Measurements from ENCODE around the gene SEPTIN5.
"Not testable (repeated sequence)": the region's sequence is repeated elsewhere in the genome, so short reads cannot be mapped to it uniquely, and the experiment has no call there.

Gene SEPTIN5

DNA sequence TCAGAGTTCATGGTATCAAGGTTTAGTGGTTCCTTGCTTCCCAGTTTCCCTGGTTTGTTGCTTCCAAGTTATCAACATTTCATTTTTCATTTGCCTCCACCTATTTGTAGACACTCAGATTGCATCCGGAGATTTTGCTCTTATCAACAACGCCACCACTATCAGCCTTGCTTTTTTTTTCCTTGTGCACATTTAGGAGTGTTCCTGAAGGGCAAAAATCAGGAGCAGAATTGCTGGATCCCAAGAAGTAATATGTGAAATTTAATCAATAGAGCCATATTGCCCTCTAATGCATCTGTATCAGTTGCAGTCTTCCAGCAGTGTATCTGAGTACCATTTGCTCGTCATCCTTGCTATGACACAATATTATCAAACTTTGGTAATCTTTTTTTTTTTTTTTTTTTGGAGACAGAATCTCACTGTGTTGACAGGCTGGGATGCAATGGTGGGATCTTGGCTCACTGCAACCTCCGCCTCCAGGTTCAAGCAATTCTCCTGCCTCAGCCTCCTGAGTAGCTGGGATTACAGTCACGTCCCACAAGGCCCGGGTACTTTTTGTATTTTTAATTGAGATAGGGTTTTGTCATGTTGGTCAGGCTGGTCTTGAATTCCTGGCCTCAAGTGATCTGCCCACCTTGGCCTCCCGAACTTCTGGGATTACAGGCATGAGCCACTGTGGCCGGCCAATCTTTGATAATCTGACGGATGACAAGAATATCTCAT, 42.1 kb upstream of the SEPTIN5 start:
- Histone ChIP-seq H3K4me3 (ENCODE audit: insufficient read depth, low read depth, low read length, poor library complexity, severe bottlenecking) (no peak overlapping the region), H3K27me3 (replicated peaks; ENCODE audit: control insufficient read depth, insufficient read depth, low read length, poor library complexity, severe bottlenecking) (no peaks in the 10 kb centered on the region), H3K27ac (ENCODE audit: insufficient read depth, low read length, poor library complexity, severe bottlenecking) (no peak overlapping the region), H3K9me3 (ENCODE audit: control insufficient read depth, low read length) (no peaks in the 10 kb centered on the region), H3K36me3 (ENCODE audit: control insufficient read depth, insufficient read depth, low read length) (no peaks in the 10 kb centered on the region), H3K4me1 (ENCODE audit: control insufficient read depth, insufficient read depth, low read length, poor library complexity, severe bottlenecking) (no peaks in the 10 kb centered on the region)
- no peak for DNase-seq

DNA sequence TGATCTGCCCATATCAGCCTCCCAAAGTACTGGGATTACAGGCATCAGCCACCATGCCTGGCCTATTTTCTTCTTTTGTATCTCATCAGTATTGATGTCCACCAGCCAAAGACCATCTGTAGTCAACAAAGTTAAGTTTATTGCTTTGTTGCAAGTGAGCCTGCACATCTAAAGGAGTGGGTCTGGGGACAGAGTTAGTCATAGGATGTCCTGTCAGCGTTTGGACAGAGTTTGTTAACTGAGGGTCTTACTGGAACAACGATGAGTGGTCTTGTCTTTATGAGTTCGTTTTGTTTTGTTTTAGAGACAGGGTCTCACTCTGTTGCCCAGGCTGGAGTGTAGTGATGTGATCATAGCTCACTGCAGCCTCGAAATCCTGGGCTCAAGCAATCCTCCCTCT, 40.6 kb upstream of the SEPTIN5 start:
- Histone ChIP-seq H3K27ac (ENCODE audit: insufficient read depth, low read length, poor library complexity, severe bottlenecking) (no peak overlapping the region), H3K4me3 (ENCODE audit: insufficient read depth, low read depth, low read length, poor library complexity, severe bottlenecking) (no peak overlapping the region), H3K36me3 (ENCODE audit: control insufficient read depth, insufficient read depth, low read length) (no peaks in the 10 kb centered on the region), H3K4me1 (ENCODE audit: control insufficient read depth, insufficient read depth, low read length, poor library complexity, severe bottlenecking) (no peaks in the 10 kb centered on the region), H3K27me3 (replicated peaks; ENCODE audit: control insufficient read depth, insufficient read depth, low read length, poor library complexity, severe bottlenecking) (no peaks in the 10 kb centered on the region), H3K9me3 (ENCODE audit: control insufficient read depth, low read length) (no peaks in the 10 kb centered on the region)
- DNase-seq = no peak

DNA sequence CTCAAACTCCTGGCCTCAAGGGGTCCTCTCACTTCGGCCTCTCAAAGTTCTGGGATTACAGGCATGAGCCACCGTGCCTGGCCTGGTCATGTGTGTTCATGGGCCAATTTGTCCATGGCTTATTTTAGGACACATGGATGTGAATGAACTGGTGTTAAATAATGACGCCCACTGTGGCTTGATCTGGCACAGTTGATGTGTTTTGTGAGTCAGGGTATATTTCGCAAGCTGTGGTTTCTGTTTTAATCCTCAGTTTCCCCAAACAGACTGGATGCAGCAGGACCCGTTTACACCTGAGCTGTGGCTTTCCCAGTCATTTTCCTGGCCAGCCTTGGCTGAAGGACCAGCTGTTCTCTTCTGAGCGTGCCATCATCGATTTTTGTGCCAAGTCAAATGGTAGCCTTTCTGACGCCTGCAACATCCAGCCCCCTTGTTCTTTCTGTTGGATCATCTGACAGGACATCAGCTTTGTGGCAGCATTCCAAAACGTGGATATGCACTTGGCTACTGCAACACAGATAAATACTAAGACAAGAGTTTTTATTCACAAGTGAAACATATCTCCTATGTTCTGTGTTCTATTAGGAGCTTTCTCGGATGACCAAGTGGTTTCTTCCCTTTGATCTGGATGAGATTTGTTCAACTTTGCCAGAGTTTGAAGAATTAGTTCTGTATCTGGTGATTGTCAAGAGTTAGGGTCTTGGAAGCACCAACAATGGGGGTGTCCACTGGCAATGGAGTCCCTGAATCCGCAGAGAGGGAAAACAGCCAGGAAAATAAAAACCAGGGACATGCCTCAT, 40.0 kb upstream of the SEPTIN5 start:
- no peak overlapping the region for H3K27ac ChIP-seq (ENCODE audit: insufficient read depth, low read length, poor library complexity, severe bottlenecking)
- no peaks in the 10 kb centered on the region for H3K36me3 ChIP-seq (ENCODE audit: control insufficient read depth, insufficient read depth, low read length)
- H3K4me3 ChIP-seq (ENCODE audit: insufficient read depth, low read depth, low read length, poor library complexity, severe bottlenecking) = no peak overlapping the region
- no peak for DNase-seq
- no peaks in the 10 kb centered on the region for H3K9me3 ChIP-seq (ENCODE audit: control insufficient read depth, low read length)
- H3K27me3 ChIP-seq (replicated peaks; ENCODE audit: control insufficient read depth, insufficient read depth, low read length, poor library complexity, severe bottlenecking) = peaks cover 3% of the 10 kb centered on the region
- H3K4me1 ChIP-seq (ENCODE audit: control insufficient read depth, insufficient read depth, low read length, poor library complexity, severe bottlenecking) = no peaks in the 10 kb centered on the region

DNA sequence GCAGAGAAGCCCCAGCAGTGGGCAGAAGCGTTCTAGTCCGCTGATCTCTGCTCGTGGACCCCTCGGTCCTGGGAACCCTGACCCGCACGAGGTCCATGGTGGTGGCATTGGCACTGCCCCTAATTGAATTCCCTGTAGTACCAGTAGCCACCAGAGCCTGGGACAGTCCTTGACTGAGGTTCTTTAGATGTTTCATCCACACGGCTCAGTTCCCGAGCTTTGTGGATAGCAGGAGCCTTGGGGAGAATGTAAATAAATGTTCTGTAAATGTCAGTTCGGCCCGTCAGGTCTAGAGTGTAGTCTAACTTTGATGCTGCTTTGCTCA, 39.4 kb upstream of the SEPTIN5 start:
- Histone ChIP-seq H3K27ac (ENCODE audit: insufficient read depth, low read length, poor library complexity, severe bottlenecking) (no peak overlapping the region), H3K27me3 (replicated peaks; ENCODE audit: control insufficient read depth, insufficient read depth, low read length, poor library complexity, severe bottlenecking) (peaks cover 8% of the 10 kb centered on the region), H3K9me3 (ENCODE audit: control insufficient read depth, low read length) (no peaks in the 10 kb centered on the region), H3K4me3 (ENCODE audit: insufficient read depth, low read depth, low read length, poor library complexity, severe bottlenecking) (no peak overlapping the region), H3K4me1 (ENCODE audit: control insufficient read depth, insufficient read depth, low read length, poor library complexity, severe bottlenecking) (no peaks in the 10 kb centered on the region), H3K36me3 (ENCODE audit: control insufficient read depth, insufficient read depth, low read length) (no peaks in the 10 kb centered on the region)
- DNase-seq = no peak

DNA sequence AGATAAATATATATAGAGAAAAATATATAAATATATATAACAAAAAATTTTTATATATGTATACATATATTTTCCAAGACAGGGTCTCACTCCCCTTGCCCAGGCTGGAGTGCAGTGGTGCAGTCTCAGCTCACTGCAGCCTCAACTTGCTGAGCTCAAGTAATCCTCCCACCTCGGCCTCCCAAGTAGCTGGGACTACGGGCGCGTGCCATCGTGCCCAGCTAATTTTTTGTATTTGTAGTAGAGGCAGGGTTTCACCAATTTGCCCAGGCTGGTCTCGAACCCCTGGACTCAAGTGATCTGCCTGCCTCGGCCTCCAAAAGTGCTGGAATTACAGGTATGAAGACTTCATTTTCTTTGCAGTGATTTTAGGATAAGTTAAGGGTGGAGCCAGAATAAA, 38.9 kb upstream of the SEPTIN5 start:
- Histone ChIP-seq H3K4me1 (ENCODE audit: control insufficient read depth, insufficient read depth, low read length, poor library complexity, severe bottlenecking) (no peaks in the 10 kb centered on the region), H3K27me3 (replicated peaks; ENCODE audit: control insufficient read depth, insufficient read depth, low read length, poor library complexity, severe bottlenecking) (peaks cover 13% of the 10 kb centered on the region), H3K9me3 (ENCODE audit: control insufficient read depth, low read length) (no peaks in the 10 kb centered on the region), H3K27ac (ENCODE audit: insufficient read depth, low read length, poor library complexity, severe bottlenecking) (no peak overlapping the region), H3K4me3 (ENCODE audit: insufficient read depth, low read depth, low read length, poor library complexity, severe bottlenecking) (no peak overlapping the region), H3K36me3 (ENCODE audit: control insufficient read depth, insufficient read depth, low read length) (no peaks in the 10 kb centered on the region)
- no peak for DNase-seq

DNA sequence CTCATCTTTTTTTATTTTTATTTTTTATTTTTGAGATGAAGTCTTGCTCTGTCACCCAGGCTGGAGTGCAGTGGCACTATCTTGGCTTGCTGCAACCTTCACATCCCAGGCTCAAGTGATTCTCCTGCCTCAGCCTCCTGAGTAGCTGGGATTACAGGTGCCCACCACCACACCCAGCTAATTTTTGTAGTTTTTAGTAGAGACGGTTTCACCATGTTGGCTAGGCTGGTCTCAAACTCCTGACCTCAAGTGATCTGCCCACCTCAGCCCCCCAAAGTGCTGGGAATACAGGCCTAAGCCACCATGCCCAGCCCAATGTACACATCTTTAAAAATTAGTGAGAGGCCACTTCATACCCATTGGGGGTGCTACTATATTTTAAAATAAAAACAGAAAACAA, 37.9 kb upstream of the SEPTIN5 start:
- DNase-seq; H3K36me3 ChIP-seq (ENCODE audit: control insufficient read depth, insufficient read depth, low read length); H3K4me3 ChIP-seq (ENCODE audit: insufficient read depth, low read depth, low read length, poor library complexity, severe bottlenecking); H3K9me3 ChIP-seq (ENCODE audit: control insufficient read depth, low read length); H3K27ac ChIP-seq (ENCODE audit: insufficient read depth, low read length, poor library complexity, severe bottlenecking); H3K4me1 ChIP-seq (ENCODE audit: control insufficient read depth, insufficient read depth, low read length, poor library complexity, severe bottlenecking): not testable (repeated sequence)
- H3K27me3 ChIP-seq (replicated peaks; ENCODE audit: control insufficient read depth, insufficient read depth, low read length, poor library complexity, severe bottlenecking) = peaks cover 16% of the 10 kb centered on the region

DNA sequence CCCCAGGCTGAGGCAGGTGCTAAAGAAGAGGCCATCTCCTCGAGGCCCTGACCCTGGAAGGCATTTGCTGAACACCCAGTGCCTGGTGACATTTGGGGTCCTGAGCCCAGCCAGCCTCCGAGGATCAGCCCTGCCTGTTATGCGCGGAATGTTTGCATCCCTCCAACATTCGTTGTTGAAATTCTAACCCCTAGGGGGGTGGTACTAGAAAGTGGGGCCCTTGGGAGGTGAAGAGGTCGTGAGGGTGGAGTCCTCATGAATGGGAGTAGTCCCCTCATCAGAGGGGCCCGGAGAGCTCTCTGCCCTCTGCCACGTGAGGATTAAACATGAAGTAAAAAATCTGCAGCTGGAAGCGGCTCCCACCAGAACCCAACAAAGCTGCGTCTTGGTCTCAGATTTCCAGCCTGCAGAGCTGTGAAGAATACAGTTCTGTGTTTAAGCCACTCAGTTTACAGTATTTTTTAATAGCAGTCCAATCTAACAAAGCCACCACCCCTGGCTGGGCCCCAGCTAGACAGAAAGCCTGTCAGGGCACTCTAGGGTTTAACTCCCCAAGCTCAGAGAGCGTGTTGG, 35.3 kb upstream of the SEPTIN5 start:
- Histone ChIP-seq H3K4me1 (ENCODE audit: control insufficient read depth, insufficient read depth, low read length, poor library complexity, severe bottlenecking) (no peaks in the 10 kb centered on the region), H3K27ac (ENCODE audit: insufficient read depth, low read length, poor library complexity, severe bottlenecking) (no peak overlapping the region), H3K27me3 (replicated peaks; ENCODE audit: control insufficient read depth, insufficient read depth, low read length, poor library complexity, severe bottlenecking) (peaks cover 16% of the 10 kb centered on the region), H3K9me3 (ENCODE audit: control insufficient read depth, low read length) (no peaks in the 10 kb centered on the region), H3K36me3 (ENCODE audit: control insufficient read depth, insufficient read depth, low read length) (no peaks in the 10 kb centered on the region), H3K4me3 (ENCODE audit: insufficient read depth, low read depth, low read length, poor library complexity, severe bottlenecking) (no peak overlapping the region)
- DNase-seq = no peak

DNA sequence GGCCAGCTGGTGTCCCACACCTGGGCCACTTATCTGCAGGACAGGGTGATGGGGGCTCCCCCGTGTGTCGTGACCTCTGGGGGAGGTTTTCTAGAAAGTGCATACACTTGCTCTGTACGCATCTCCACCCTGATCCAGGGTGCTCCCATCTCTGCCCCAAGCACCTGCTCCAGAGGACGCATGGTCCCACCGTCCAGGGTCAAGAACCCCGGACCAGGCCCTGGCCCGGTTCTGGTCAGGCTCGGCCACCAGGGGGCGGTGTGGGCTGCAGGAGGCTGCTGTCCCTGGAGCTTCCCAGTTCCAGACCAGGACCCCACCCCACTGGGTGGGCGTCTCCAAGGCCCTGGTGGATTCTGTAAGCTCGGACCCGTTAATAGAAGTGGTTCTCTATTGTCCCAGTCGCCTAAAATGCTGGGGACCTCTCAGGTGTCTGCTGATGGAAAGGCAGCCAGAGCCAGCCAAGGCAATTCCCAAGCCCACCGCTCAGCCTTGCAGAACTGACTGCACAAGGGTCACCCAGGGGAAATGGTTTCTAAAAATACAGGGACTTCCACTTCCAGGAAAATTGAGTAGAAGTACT, 34.7 kb upstream of the SEPTIN5 start:
- Histone ChIP-seq H3K27me3 (replicated peaks; ENCODE audit: control insufficient read depth, insufficient read depth, low read length, poor library complexity, severe bottlenecking) (peaks cover 16% of the 10 kb centered on the region), H3K9me3 (ENCODE audit: control insufficient read depth, low read length) (no peaks in the 10 kb centered on the region), H3K4me3 (ENCODE audit: insufficient read depth, low read depth, low read length, poor library complexity, severe bottlenecking) (no peak overlapping the region), H3K36me3 (ENCODE audit: control insufficient read depth, insufficient read depth, low read length) (no peaks in the 10 kb centered on the region), H3K27ac (ENCODE audit: insufficient read depth, low read length, poor library complexity, severe bottlenecking) (no peak overlapping the region), H3K4me1 (ENCODE audit: control insufficient read depth, insufficient read depth, low read length, poor library complexity, severe bottlenecking) (no peaks in the 10 kb centered on the region)
- DNase-seq = peak in 2 of 3 donors; percentile 9 to 26

DNA sequence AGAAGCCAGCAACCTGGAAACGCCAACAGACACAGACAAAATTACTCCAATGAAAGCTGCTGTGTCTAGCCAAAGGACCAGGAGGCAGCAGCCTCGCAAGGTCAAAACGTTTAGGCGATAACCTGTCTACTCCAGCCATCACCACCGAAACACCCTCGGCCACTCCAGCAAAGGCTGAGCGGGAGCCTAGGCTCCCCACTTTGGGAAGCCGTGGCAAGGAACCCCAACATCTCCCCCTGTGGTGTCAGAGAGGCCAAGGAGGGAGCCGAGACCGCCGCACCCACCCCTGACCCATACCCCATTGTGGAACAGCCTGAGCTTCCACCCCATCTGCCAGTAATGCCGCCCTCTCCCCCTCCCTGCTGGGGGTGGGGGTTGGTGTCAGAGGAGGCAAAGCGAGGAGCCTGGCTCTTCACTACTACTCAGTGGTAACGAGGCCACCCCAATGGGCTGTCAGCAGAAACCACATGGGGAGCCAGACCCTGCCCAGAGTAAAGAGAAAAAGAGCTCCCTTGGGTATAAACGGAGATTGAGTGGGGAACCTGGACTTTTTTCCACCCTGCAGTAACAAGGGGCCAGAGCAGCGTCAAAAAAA, 33.9 kb upstream of the SEPTIN5 start:
- DNase-seq = no peak
- Histone ChIP-seq H3K36me3 (ENCODE audit: control insufficient read depth, insufficient read depth, low read length) (no peaks in the 10 kb centered on the region), H3K27me3 (replicated peaks; ENCODE audit: control insufficient read depth, insufficient read depth, low read length, poor library complexity, severe bottlenecking) (peaks cover 16% of the 10 kb centered on the region), H3K4me1 (ENCODE audit: control insufficient read depth, insufficient read depth, low read length, poor library complexity, severe bottlenecking) (no peaks in the 10 kb centered on the region), H3K4me3 (ENCODE audit: insufficient read depth, low read depth, low read length, poor library complexity, severe bottlenecking) (no peak overlapping the region), H3K27ac (ENCODE audit: insufficient read depth, low read length, poor library complexity, severe bottlenecking) (no peak overlapping the region), H3K9me3 (ENCODE audit: control insufficient read depth, low read length) (no peaks in the 10 kb centered on the region)
